Measurements from ENCODE around the gene GYPC.
"Not testable (repeated sequence)": the region's sequence is repeated elsewhere in the genome, so short reads cannot be mapped to it uniquely, and the experiment has no call there.

GYPC gene

GRCh38 chr2:126699716-126700581 is 44.0 kb downstream of the GYPC start:
- DNase-seq (ENCODE audit: low read depth in 2 of 2): peak; percentile 45 to 54

GRCh38 chr2:126700677-126701076 is 44.7 kb downstream of the GYPC start:
- no peak for DNase-seq (ENCODE audit: low read depth in 2 of 2)

GRCh38 chr2:126703311-126703710 is 47.4 kb downstream of the GYPC start:
- no peak for DNase-seq (ENCODE audit: low read depth in 2 of 2)

- DNase-seq (ENCODE audit: low read depth in 2 of 2): peak in 1 of 2 experiments; percentile 25
Measured at GRCh38 chr2:126704434-126705160, 48.6 kb downstream of the GYPC start.

- no peak for DNase-seq (ENCODE audit: low read depth in 2 of 2)
Measured at GRCh38 chr2:126707191-126707590, 51.2 kb downstream of the GYPC start.

- DNase-seq (ENCODE audit: low read depth in 2 of 2): no peak
Measured at GRCh38 chr2:126707941-126708340, 52.0 kb downstream of the GYPC start.

GRCh38 chr2:126714191-126714965 is 58.4 kb downstream of the GYPC start:
- DNase-seq (ENCODE audit: low read depth in 2 of 2): no peak

- no peak for DNase-seq (ENCODE audit: low read depth in 2 of 2)
Measured at GRCh38 chr2:126715111-126715510, 59.2 kb downstream of the GYPC start.

- no peak for DNase-seq (ENCODE audit: low read depth in 2 of 2)
Measured at GRCh38 chr2:126715576-126716406, 59.8 kb downstream of the GYPC start.

GRCh38 chr2:126717277-126717676 is 61.3 kb downstream of the GYPC start:
- DNase-seq (ENCODE audit: low read depth in 2 of 2): not testable (repeated sequence)

GRCh38 chr2:126717928-126718327 is 62.0 kb downstream of the GYPC start:
- DNase-seq (ENCODE audit: low read depth in 2 of 2): no peak

GRCh38 chr2:126719191-126719832 is 63.4 kb downstream of the GYPC start:
- DNase-seq (ENCODE audit: low read depth in 2 of 2): no peak

- no peak for DNase-seq (ENCODE audit: low read depth in 2 of 2)
Measured at GRCh38 chr2:126719833-126720351, 63.9 kb downstream of the GYPC start.

GRCh38 chr2:126720638-126721037 is 64.7 kb downstream of the GYPC start:
- no peak for DNase-seq (ENCODE audit: low read depth in 2 of 2)

GRCh38 chr2:126722081-126722480 is 66.1 kb downstream of the GYPC start:
- DNase-seq (ENCODE audit: low read depth in 2 of 2): no peak

GRCh38 chr2:126722546-126722945 is 66.6 kb downstream of the GYPC start:
- DNase-seq (ENCODE audit: low read depth in 2 of 2): no peak

- no peak for DNase-seq (ENCODE audit: low read depth in 2 of 2)
Measured at GRCh38 chr2:126723281-126723815, 67.4 kb downstream of the GYPC start.

- DNase-seq (ENCODE audit: low read depth in 2 of 2): no peak
Measured at GRCh38 chr2:126725580-126725979, 69.6 kb downstream of the GYPC start.

GRCh38 chr2:126729896-126730295 is 73.9 kb downstream of the GYPC start:
- DNase-seq (ENCODE audit: low read depth in 2 of 2): no peak

GRCh38 chr2:126730655-126731054 is 74.7 kb downstream of the GYPC start:
- no peak for DNase-seq (ENCODE audit: low read depth in 2 of 2)
